ENCODE data around the gene PKP2. TPM values are rescaled to one million over a fixed set of nuclear protein-coding genes. Genes with fewer than 3 reads are reported as not detected.

PKP2 gene
- total RNA-seq: 25.9 TPM

GRCh38 chr12:32896432-32897280 lies at the start of gene PKP2:
TSS of gene PKP2 (minus strand) at chr12:32896777. CDS start at chr12:32896731, 46 bp downstream.
- DNase-seq (ENCODE audit: low spot score): peak; percentile 72
- ATAC-seq: peak; percentile 84
- intact Hi-C loops (cut with DNase I): no loop called here

- DNase-seq (ENCODE audit: low spot score) (no peak), ATAC-seq (no peak)
- intact Hi-C loops (cut with DNase I): no loop called here
These were observed 47.6 kb upstream of the PKP2 start for GRCh38 chr12:32944195-32944594.

GRCh38 chr12:32939801-32940200 lies 43.2 kb upstream of the PKP2 start:
- DNase-seq (ENCODE audit: low spot score) (no peak), ATAC-seq (no peak)
- intact Hi-C loops (cut with DNase I): no loop called here

- ATAC-seq (no peak), DNase-seq (ENCODE audit: low spot score) (no peak)
- intact Hi-C loops (cut with DNase I): no loop called here
These were observed 30.4 kb upstream of the PKP2 start for GRCh38 chr12:32926963-32927362.

- ATAC-seq (no peak), DNase-seq (ENCODE audit: low spot score) (no peak)
- intact Hi-C loops (cut with DNase I): no loop called here
These were observed 29.8 kb upstream of the PKP2 start for GRCh38 chr12:32926356-32926755.

GRCh38 chr12:32922546-32923297 lies 26.1 kb upstream of the PKP2 start:
- DNase-seq (ENCODE audit: low spot score): no peak
- intact Hi-C loops (cut with DNase I): no loop called here
- ATAC-seq: no peak

GRCh38 chr12:32921397-32921796 lies 24.8 kb upstream of the PKP2 start:
- ATAC-seq (no peak), DNase-seq (ENCODE audit: low spot score) (no peak)
- intact Hi-C loops (cut with DNase I): no loop called here

- no peak for ATAC-seq
- intact Hi-C loops (cut with DNase I): no loop called here
- DNase-seq (ENCODE audit: low spot score): no peak
These were observed 24.0 kb upstream of the PKP2 start for GRCh38 chr12:32920506-32921085.

GRCh38 chr12:32918890-32919801 lies 22.6 kb upstream of the PKP2 start:
- ATAC-seq (peak; percentile 53), DNase-seq (ENCODE audit: low spot score) (no peak)
- intact Hi-C loops (cut with DNase I): loop anchor here (5.0 kb wide), 1 partner anchor 162 kb away; the partner anchor contains the start of gene YARS2

- intact Hi-C loops (cut with DNase I): loop anchor here (5.0 kb wide), 1 partner anchor 160 kb away; the partner anchor contains the start of gene YARS2
- ATAC-seq: peak; percentile 93
- DNase-seq (ENCODE audit: low spot score): no peak
These were observed 20.6 kb upstream of the PKP2 start for GRCh38 chr12:32917094-32917611.

- DNase-seq (ENCODE audit: low spot score) (no peak), ATAC-seq (no peak)
- intact Hi-C loops (cut with DNase I): no loop called here
These were observed 11.4 kb upstream of the PKP2 start for GRCh38 chr12:32907898-32908476.

- no peak for DNase-seq (ENCODE audit: low spot score)
- ATAC-seq: no peak
- intact Hi-C loops (cut with DNase I): no loop called here
These were observed 10.6 kb upstream of the PKP2 start for GRCh38 chr12:32907166-32907565.

- ATAC-seq (peak; percentile 32), DNase-seq (ENCODE audit: low spot score) (no peak)
- intact Hi-C loops (cut with DNase I): no loop called here
These were observed 10.0 kb upstream of the PKP2 start for GRCh38 chr12:32906399-32907165.

GRCh38 chr12:32903763-32904162 lies 7.2 kb upstream of the PKP2 start:
- DNase-seq (ENCODE audit: low spot score) (no peak), ATAC-seq (no peak)
- intact Hi-C loops (cut with DNase I): no loop called here

- intact Hi-C loops (cut with DNase I): no loop called here
- ATAC-seq: no peak
- DNase-seq (ENCODE audit: low spot score): no peak
These were observed 6.7 kb upstream of the PKP2 start for GRCh38 chr12:32903318-32903717.

- intact Hi-C loops (cut with DNase I): no loop called here
- DNase-seq (ENCODE audit: low spot score) (no peak), ATAC-seq (no peak)
These were observed 5.9 kb upstream of the PKP2 start for GRCh38 chr12:32902287-32902997.

GRCh38 chr12:32901553-32901952 lies 5.0 kb upstream of the PKP2 start:
- intact Hi-C loops (cut with DNase I): no loop called here
- DNase-seq (ENCODE audit: low spot score): no peak

More at GRCh38 chr12:32901553-32901952, 5.0 kb upstream of the PKP2 start:
- ATAC-seq: no peak

All from sciatic nerve (tissue), 2 donors.